HepG2 (cell line): ENCODE results near the gene ITGB5. TPM values are rescaled to one million over a fixed set of nuclear protein-coding genes. Genes with fewer than 3 reads are reported as not detected.

Source experiments
- ARID4A ChIP-seq: sonication (generic); formaldehyde crosslinking; IDR thresholded peaks from 2 replicates; pipeline ENCODE4 v1.5.0; 2020; ENCODE audit warnings: mild to moderate bottlenecking, missing genetic modification reagents, borderline replicate concordance
- EHMT2 ChIP-seq: fragments of 200-600 bp; sonication (generic); IDR thresholded peaks from 2 replicates; pipeline ENCODE4 v1.7.0; 2017; ENCODE audit warnings: antibody characterized with exemption, low read depth, low read length, borderline replicate concordance
- FOXA3 ChIP-seq: IDR thresholded peaks from 2 replicates; pipeline ENCODE4 v1.6.1; 2016; ENCODE audit warnings: missing genetic modification reagents, missing compliant biosample characterization
- HES4 ChIP-seq: sonication (generic); formaldehyde crosslinking; IDR thresholded peaks from 2 replicates; pipeline ENCODE4 v1.9.0; 2021; ENCODE audit warnings: mild to moderate bottlenecking, missing genetic modification reagents, borderline replicate concordance
- MAFG ChIP-seq: sonication (generic); formaldehyde crosslinking; IDR thresholded peaks from 2 replicates; pipeline ENCODE4 v1.5.1; 2020; ENCODE audit warnings: mild to moderate bottlenecking, missing genetic modification reagents
- RFX1 ChIP-seq: fragments of 450-650 bp; IDR thresholded peaks from 2 replicates; pipeline ENCODE4 v1.6.1; 2017
- TARDBP ChIP-seq: sonication (generic); formaldehyde crosslinking; IDR thresholded peaks from 2 replicates; pipeline ENCODE4 v1.8.0; 2022; ENCODE audit warnings: mild to moderate bottlenecking, missing genetic modification reagents
- TOE1 ChIP-seq: sonication (generic); formaldehyde crosslinking; IDR thresholded peaks from 2 replicates; pipeline ENCODE4 v1.4.0; 2020; ENCODE audit warnings: mild to moderate bottlenecking, missing genetic modification reagents
- ZBTB7B ChIP-seq: sonication (generic); formaldehyde crosslinking; IDR thresholded peaks from 2 replicates; pipeline ENCODE4 v1.4.0; 2020; ENCODE audit warnings: missing genetic modification reagents
- ZNF142 ChIP-seq: sonication (generic); formaldehyde crosslinking; IDR thresholded peaks from 2 replicates; pipeline ENCODE4 v1.4.0; 2020; ENCODE audit warnings: missing genetic modification reagents
- ZNF687 ChIP-seq: sonication (generic); formaldehyde crosslinking; IDR thresholded peaks from 2 replicates; pipeline ENCODE4 v1.5.1; 2020; ENCODE audit warnings: mild to moderate bottlenecking, missing genetic modification reagents, moderate library complexity
- ZNF75D ChIP-seq: sonication (generic); formaldehyde crosslinking; IDR thresholded peaks from 2 replicates; pipeline ENCODE4 v1.8.1; 2023; ENCODE audit warnings: missing genetic modification reagents, mild to moderate bottlenecking, borderline replicate concordance
- ZNF775 ChIP-seq: sonication (generic); formaldehyde crosslinking; IDR thresholded peaks from 2 replicates; pipeline ENCODE4 v1.4.0; 2020; ENCODE audit warnings: missing genetic modification reagents, mild to moderate bottlenecking, moderate library complexity, borderline replicate concordance
- ZNF83 ChIP-seq: sonication (generic); formaldehyde crosslinking; IDR thresholded peaks from 2 replicates; pipeline ENCODE4 v1.4.0; 2020; ENCODE audit warnings: missing genetic modification reagents, mild to moderate bottlenecking, borderline replicate concordance
- polyA plus RNA-seq, 8 experiments: library from polyadenylated mRNA; depleted of rRNA in 3 of 8; stranded (reverse) in 7 of 8; unstranded in 1 of 8; fragments of >200 nt; fragmentation: Illumina TruSeq in 4 of 8; extraction: Trizol in 4 of 8; gene quantifications; 2 replicates each; pipeline versions ENCODE4 v1.2.1 to v1.2.3, GENCODE V29; 2011 to 2016; ENCODE audit warnings: low read depth in 4 of 8, missing spikeins in 1 of 8, mixed read lengths in 1 of 8; ENCODE audit not compliant: insufficient read depth in 1 of 8
- total RNA-seq, 5 experiments: library from RNA; depleted of rRNA; stranded (reverse); fragments of >200 nt; fragmentation: Illumina TruSeq; extraction: Trizol; gene quantifications; 2 replicates each; pipeline ENCODE4 v1.2.3, GENCODE V29; 2016; ENCODE audit warnings: low read depth in 1 of 5

The ITGB5 gene
- total and polyA plus RNA-seq, 2 of the 13 experiments (the other 11 are each of a cell fraction or from before 2014, with no cell fraction given): 74.1 to 343 TPM

GRCh38 chr3:124812291-124813265, 74.6 kb downstream of the ITGB5 start (continued):
- no peak for TF ChIP-seq HES4 (CRISPR knock-in tag)
- TF ChIP-seq ZNF83 (CRISPR knock-in tag): no peak
- no peak for TF ChIP-seq TOE1 (CRISPR knock-in tag)
- no peak for TF ChIP-seq EHMT2
- TF ChIP-seq ZBTB7B (CRISPR knock-in tag): no peak
- TF ChIP-seq TARDBP (CRISPR knock-in tag): peak; percentile 42; the same call in 1 of the 2 replicates
- no peak for TF ChIP-seq ZNF142 (CRISPR knock-in tag)
- peak; percentile 57 for TF ChIP-seq FOXA3 (CRISPR knock-in tag)
- TF ChIP-seq ZNF775 (CRISPR knock-in tag): no peak
- TF ChIP-seq ZNF687 (CRISPR knock-in tag): peak; percentile 93
- TF ChIP-seq ARID4A (CRISPR knock-in tag): no peak; the same call in 1 of the 2 replicates
- no peak for TF ChIP-seq RFX1
- peak; percentile 63; the same call in 1 of the 2 replicates for TF ChIP-seq MAFG (CRISPR knock-in tag)
- TF ChIP-seq ZNF75D (CRISPR knock-in tag): no peak
